SJCRH30 (cell line): ENCODE data around the gene PARD3. TPM values are rescaled to one million over a fixed set of nuclear protein-coding genes. Genes with fewer than 3 reads are reported as not detected.

Source experiments
- DNase-seq, 2 experiments: peaks; one replicate each; pipeline ENCODE4 v3.0.0-alpha.2; 2015 to 2020
- H3K27ac ChIP-seq: fragments of 250-450 bp; sonication (Bioruptor Pico); 2 replicates; pipeline ENCODE4 v1.5.1; 2020; ENCODE audit warnings: mild to moderate bottlenecking, moderate library complexity
- H3K27me3 ChIP-seq: fragments of 250-450 bp; sonication (Bioruptor Pico); 2 replicates; pipeline ENCODE4 v1.5.1; 2020; ENCODE audit warnings: mild to moderate bottlenecking, moderate library complexity
- H3K36me3 ChIP-seq: fragments of 250-450 bp; sonication (Bioruptor Pico); 2 replicates; pipeline ENCODE4 v1.5.1; 2020; ENCODE audit warnings: mild to moderate bottlenecking, moderate library complexity
- H3K4me1 ChIP-seq: fragments of 250-450 bp; sonication (Bioruptor Pico); 2 replicates; pipeline ENCODE4 v1.5.1; 2020; ENCODE audit warnings: mild to moderate bottlenecking, moderate library complexity
- H3K4me3 ChIP-seq: fragments of 250-450 bp; sonication (Bioruptor Pico); 2 replicates; pipeline ENCODE4 v1.5.1; 2020; ENCODE audit warnings: mild to moderate bottlenecking, moderate library complexity
- H3K9me3 ChIP-seq: fragments of 250-450 bp; sonication (Bioruptor Pico); replicated peaks from 2 replicates; pipeline ENCODE4 v1.5.1; 2020; ENCODE audit warnings: mild to moderate bottlenecking, moderate library complexity
- total RNA-seq: library from RNA; depleted of rRNA; stranded (reverse); fragments of >200 nt; shearing (Covaris generic); gene quantifications from 2 replicates; pipeline ENCODE4 v1.2.3, GENCODE V29; 2014

The PARD3 gene
- total RNA-seq, 1 experiment from 2014 or later = 58.7 TPM

DNA sequence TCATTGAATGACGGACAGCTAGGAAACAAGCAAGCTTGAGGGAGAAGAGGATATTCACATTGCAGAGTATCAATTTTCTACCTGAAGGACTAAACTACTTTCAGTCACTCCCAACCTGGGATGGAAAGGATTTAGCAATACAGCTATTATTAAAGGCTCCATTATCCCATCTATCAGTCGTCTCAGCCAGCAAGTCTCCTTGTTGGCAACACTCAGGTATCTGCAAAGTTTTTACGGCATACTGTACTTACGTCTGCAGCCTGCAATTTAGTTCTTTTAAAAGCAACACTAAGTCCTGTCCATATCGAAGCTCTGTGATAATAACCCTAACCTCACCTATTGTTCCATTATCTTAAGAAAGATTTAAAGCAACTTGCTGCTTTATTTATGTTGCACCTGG, 689.4 kb downstream of the PARD3 start:
- no peak for DNase-seq
- Histone ChIP-seq H3K9me3 (no peaks in the 10 kb centered on the region), H3K4me1 (peaks cover 12% of the 10 kb centered on the region; the same call in 1 of the 2 replicates), H3K27me3 (no peaks in the 10 kb centered on the region), H3K36me3 (no peaks in the 10 kb centered on the region), H3K27ac (no peak overlapping the region), H3K4me3 (no peak overlapping the region)

DNA sequence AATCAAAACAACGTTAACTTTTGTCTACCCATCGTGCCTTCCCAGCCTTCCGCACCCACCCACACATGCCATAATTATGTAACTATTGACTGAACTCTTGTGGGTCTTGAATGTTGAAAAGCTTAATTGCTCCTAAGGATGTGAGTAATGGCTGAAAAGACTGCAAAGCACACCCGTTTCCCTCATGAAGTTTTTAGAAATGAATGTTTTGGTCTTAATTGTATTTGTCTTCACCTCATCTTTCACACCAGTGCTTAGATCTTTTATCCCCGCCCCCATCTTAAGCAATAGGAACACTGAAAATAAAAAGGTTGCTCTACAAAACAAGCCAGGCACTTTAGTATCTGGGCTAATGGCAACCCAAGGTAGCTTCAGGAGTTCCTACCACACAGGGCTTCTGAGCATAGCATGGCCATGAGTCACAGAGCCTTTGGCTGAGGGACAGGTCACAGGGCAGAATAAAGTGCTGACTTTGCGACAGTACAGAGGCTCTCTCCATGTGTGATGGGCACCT, 690.5 kb downstream of the PARD3 start:
- no peak overlapping the region for H3K4me3 ChIP-seq
- H3K9me3 ChIP-seq = no peaks in the 10 kb centered on the region
- no peaks in the 10 kb centered on the region for H3K27me3 ChIP-seq
- H3K4me1 ChIP-seq = peaks cover 12% of the 10 kb centered on the region; the same call in 1 of the 2 replicates
- H3K27ac ChIP-seq = no peak overlapping the region
- no peaks in the 10 kb centered on the region for H3K36me3 ChIP-seq
- no peak for DNase-seq

DNA sequence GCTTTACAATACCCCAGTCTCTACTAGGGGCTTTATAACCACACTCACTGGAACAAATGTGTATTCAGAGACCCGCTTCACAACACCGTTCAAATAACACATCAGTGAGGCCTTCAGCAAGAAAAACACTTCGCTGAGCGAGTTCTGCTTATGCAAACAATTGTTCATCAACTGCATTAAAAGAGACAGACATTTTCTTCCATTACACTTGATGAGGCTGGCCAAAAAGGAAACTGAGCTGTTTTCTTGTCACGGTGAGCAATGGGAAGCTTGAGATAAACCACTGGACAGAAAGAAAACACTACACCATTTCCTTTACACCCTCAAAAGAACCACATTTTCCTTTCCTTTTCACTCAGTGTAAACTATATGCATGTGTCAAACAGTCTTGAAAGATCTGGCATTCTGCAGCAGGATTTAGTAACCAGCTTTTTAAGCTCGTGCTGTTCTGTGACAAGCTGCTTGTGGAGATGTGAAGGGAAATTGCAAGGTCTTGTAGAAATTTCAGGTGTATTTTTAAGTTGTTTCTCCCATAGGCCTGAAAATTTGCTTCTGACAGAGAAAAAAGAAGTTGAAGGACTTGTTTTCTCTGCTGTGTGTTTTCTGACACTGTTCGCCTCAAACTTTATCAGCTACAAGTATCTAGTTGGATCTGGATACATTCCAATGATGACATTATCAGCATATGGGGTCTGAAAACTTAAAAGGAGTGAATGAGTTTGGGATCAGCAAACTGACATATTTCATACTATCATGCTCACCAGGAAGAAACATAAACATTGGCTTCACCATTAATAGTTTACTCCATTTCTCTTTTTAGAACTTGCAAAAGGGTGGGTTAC, 693.1 kb downstream of the PARD3 start:
- Histone ChIP-seq H3K27me3 (no peaks in the 10 kb centered on the region), H3K9me3 (no peaks in the 10 kb centered on the region), H3K4me3 (no peak overlapping the region), H3K36me3 (no peaks in the 10 kb centered on the region), H3K4me1 (peaks cover 12% of the 10 kb centered on the region; the same call in 1 of the 2 replicates), H3K27ac (no peak overlapping the region)
- DNase-seq = no peak

DNA sequence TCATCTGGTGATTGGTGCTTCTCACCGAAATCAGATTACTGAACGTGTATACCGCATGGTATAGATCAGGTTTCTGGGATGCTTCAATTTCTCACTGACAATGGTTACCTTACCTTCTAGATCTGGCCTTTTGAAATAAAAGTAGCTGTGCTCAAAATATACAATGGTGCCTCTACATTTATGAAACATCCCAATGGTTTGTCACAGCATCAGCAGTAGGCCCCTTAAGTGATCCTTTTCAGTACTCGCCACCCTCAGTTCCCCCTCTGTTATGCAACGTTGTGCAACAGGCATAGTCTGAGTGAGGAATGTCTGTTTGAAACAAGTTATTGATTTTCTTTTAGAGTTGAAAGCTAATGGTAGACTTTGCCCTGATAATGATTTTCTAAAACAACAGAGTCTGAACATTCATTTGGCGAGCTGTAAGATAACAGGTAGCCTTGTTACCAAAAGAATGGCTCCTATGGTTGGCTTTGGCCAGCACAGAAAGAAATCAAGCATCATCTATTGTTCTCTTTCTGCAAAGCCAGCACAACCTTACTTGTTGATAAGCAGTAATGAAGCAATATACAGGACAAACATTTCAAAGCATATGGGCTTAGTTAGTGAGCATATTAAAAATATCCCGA, 693.9 kb downstream of the PARD3 start:
- Histone ChIP-seq H3K9me3 (no peaks in the 10 kb centered on the region), H3K27ac (no peak overlapping the region), H3K4me1 (peaks cover 15% of the 10 kb centered on the region; the same call in 1 of the 2 replicates), H3K4me3 (no peak overlapping the region), H3K36me3 (no peaks in the 10 kb centered on the region), H3K27me3 (no peaks in the 10 kb centered on the region)
- DNase-seq = no peak

DNA sequence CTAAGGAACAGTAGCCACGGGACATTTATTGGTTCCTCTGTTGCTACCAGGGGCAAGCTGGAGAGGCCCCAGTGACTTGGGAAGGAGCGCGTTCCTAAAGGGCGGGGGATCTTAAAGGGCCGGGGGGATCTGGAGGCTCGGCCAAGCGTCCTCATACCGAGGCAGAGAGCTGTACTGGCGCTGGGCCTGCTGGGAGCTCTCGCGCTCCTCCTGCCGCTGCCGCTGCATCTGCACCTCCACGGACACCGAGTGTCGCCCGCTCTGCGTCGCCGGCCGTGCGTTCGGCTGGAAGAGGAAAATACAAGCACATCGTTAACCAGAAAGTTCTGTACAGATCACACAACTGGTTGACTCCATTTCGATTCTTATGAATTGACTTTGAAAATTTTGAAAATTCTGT, 695.6 kb downstream of the PARD3 start:
- H3K9me3 ChIP-seq = no peaks in the 10 kb centered on the region
- H3K4me3 ChIP-seq = no peak overlapping the region
- DNase-seq = no peak
- H3K4me1 ChIP-seq = peaks cover 9% of the 10 kb centered on the region; the same call in 1 of the 2 replicates
- no peak overlapping the region for H3K27ac ChIP-seq
- H3K27me3 ChIP-seq = no peaks in the 10 kb centered on the region
- H3K36me3 ChIP-seq = no peaks in the 10 kb centered on the region

DNA sequence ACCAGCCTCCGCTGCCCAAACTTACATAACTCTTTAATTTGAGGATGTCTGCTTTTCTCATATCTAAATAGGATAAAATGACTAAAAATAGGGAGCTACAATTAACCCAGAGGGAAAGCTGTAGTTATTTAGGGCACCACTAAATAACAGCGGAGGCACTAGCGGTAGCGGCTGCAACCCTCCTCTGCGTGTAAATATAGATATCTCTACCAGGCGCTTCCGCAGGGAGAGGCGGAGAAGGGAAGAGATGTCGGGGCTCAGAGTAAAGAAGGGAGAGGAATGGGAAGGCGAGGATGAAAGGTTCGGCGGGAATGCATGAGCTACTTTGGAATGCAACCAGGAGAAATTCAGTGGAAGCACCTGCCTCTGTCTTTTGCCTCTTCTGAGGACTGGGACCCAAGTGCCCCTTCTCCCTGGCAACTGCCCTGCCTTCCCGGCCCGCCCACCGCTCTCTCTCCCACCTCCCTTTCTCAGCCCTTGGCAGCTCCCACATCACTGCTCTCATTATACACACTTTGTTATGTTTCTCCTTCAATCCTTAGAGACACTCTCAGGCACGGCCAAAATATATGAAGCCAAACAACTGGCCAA, 698.3 kb downstream of the PARD3 start:
- peak; percentile 53 to 75 for DNase-seq
- H3K36me3 ChIP-seq = no peaks in the 10 kb centered on the region
- H3K4me3 ChIP-seq = peak overlapping the region; percentile 38

DNA sequence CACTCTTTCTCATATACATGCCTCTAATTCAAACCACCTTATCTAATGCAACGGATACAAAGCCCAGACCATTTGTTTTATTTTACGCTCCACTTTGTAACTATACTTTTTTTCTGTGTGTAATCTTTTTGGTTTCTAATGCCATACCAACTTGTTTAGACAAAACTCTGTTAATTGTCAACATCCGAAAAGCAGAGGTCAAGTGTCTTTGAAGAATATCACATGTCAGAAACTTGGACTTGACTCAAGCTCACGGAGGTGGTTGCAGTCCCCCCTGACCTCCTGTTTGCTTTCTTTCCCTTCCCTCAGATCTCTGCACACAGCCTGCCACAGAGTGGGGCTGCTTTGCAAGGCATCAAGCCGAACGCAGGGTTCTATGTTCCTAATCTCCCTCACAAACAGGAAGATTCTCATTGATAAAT, 698.9 kb downstream of the PARD3 start:
- H3K36me3 ChIP-seq = no peaks in the 10 kb centered on the region
- H3K27ac ChIP-seq = peak overlapping the region; percentile 27; the same call in 1 of the 2 replicates
- 0 out of 2 replicates have a peak, but pooled peaks cover 6% of the 10 kb centered on the region for H3K4me1 ChIP-seq
- H3K27me3 ChIP-seq = no peaks in the 10 kb centered on the region
- DNase-seq = peak; percentile 53 to 74
- H3K9me3 ChIP-seq = no peaks in the 10 kb centered on the region
- peak overlapping the region; percentile 38 for H3K4me3 ChIP-seq

More for the DNA sequence above, 698.3 kb downstream of the PARD3 start:
- Histone ChIP-seq H3K27ac (peak overlapping the region; percentile 27; the same call in 1 of the 2 replicates), H3K27me3 (no peaks in the 10 kb centered on the region), H3K9me3 (no peaks in the 10 kb centered on the region), H3K4me1 (peaks cover 6% of the 10 kb centered on the region; the same call in 1 of the 2 replicates)

DNA sequence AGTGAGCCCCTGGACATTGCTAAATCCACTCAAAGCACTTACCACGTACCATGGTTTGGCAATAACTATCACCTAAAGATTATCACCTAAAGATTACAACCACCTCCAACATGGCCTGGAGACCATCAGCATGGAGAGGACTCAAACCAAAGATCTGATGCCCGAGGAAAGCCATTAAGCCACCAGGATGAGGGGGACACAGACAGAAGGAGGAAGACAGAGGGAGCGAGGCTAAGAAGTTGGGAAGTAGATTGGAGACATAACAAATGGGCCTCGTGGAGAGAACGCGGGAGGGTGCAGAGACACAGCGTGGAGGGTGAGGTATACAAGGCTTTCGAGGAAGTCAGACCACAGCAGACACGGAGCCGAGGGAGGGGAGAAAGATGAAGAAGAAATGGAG, 700.2 kb downstream of the PARD3 start:
- no peaks in the 10 kb centered on the region for H3K36me3 ChIP-seq
- 0 out of 2 replicates have a peak, but pooled peaks cover 6% of the 10 kb centered on the region for H3K4me1 ChIP-seq
- DNase-seq = no peak
- H3K27me3 ChIP-seq = no peaks in the 10 kb centered on the region
- H3K9me3 ChIP-seq = no peaks in the 10 kb centered on the region
- H3K4me3 ChIP-seq = no peak overlapping the region
- H3K27ac ChIP-seq = no peak overlapping the region

DNA sequence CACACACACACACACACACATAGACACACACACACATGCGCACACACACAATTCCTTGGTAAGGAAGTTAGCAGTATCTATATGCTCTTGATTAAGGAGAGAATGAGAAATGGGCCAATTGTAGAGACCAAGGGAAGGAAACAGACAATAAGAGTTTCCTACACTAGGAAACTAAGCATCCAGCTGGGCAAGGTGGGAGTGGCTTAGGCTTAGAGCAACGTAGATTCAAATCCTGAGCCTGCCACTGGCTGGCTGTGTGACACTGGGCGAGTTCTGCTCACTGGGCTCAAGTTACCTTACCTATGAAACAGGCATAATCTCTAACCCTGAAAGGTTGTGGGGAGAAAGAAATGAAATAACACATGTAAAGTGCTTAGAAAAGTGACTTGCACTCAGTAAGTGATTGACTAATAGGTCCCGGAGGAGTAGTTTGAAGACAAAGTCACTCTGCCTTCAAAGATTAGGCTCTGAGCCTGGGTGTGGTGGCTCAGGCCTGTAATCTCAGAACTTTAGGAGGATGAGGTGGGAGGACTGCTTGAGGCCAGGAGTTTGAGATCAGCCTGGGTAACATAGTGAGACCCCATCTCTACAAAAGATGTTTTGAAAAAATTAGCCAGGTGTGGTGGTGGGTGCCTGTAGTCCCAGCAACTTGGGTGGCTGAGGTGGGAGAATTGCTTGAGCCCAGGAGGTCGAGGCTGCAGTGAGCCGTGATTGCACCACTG, 701.4 kb downstream of the PARD3 start:
- no peak overlapping the region for H3K4me3 ChIP-seq
- H3K27me3 ChIP-seq = no peaks in the 10 kb centered on the region
- H3K9me3 ChIP-seq = no peaks in the 10 kb centered on the region
- no peak for DNase-seq
- H3K36me3 ChIP-seq = no peaks in the 10 kb centered on the region
- H3K27ac ChIP-seq = no peak overlapping the region
- H3K4me1 ChIP-seq = 0 out of 2 replicates have a peak, but pooled peaks cover 6% of the 10 kb centered on the region

DNA sequence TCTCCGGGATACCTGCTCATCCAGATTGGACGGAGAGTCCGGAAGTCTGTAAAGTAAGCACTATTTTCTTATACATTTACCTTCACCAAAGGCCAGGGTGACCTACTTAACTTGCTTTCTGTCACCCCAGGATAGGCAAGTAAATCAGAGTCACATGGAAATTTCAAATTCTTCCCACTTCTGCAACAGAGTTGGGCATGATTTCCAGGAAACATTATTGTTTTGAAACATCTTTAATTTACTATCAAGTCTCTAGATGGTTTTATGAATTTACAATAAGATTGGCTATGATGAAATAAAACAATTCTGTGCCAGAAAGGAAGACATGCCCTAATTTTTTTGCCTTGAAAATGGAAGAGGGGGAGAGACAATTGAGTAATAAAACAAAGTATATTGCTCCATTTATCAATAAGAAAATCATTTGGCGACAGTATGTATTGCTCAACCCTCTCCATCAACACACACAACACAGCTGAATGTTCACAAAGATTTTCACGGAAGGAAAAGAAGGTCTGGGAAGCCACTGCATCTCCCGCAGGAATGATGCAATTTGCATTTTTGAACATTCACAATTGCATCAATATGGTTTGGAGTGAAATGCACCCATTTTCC, 702.8 kb downstream of the PARD3 start:
- H3K27me3 ChIP-seq = no peaks in the 10 kb centered on the region
- 0 out of 2 replicates have a peak, but pooled peaks cover 6% of the 10 kb centered on the region for H3K4me1 ChIP-seq
- H3K4me3 ChIP-seq = no peak overlapping the region
- H3K9me3 ChIP-seq = no peaks in the 10 kb centered on the region
- no peak overlapping the region for H3K27ac ChIP-seq
- DNase-seq = no peak
- no peaks in the 10 kb centered on the region for H3K36me3 ChIP-seq

DNA sequence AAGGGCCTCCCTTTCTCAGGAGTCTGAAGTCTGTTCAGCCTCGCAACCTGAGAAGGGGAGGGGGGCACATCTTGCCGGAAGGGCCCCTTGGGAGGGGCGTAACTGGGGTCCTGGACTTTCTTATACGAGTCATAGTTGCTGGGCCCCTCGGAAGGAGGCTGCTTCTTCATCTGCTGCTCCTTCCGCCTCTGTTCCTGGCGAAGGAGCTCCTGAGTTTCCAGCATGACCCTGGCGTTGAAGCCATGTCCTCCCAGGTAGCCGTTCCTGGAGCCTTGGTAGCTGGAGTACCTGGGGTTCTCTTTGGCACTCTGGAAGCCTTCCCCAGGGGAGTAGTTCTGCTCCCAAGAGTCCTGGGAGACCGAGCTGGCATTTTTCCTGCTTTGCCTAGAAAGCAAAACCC, 703.9 kb downstream of the PARD3 start:
- no peaks in the 10 kb centered on the region for H3K36me3 ChIP-seq
- no peak overlapping the region for H3K27ac ChIP-seq
- no peaks in the 10 kb centered on the region for H3K9me3 ChIP-seq
- DNase-seq = no peak
- H3K27me3 ChIP-seq = no peaks in the 10 kb centered on the region
- no peak overlapping the region for H3K4me3 ChIP-seq
- H3K4me1 ChIP-seq = 0 out of 2 replicates have a peak, but pooled peaks cover 1% of the 10 kb centered on the region

DNA sequence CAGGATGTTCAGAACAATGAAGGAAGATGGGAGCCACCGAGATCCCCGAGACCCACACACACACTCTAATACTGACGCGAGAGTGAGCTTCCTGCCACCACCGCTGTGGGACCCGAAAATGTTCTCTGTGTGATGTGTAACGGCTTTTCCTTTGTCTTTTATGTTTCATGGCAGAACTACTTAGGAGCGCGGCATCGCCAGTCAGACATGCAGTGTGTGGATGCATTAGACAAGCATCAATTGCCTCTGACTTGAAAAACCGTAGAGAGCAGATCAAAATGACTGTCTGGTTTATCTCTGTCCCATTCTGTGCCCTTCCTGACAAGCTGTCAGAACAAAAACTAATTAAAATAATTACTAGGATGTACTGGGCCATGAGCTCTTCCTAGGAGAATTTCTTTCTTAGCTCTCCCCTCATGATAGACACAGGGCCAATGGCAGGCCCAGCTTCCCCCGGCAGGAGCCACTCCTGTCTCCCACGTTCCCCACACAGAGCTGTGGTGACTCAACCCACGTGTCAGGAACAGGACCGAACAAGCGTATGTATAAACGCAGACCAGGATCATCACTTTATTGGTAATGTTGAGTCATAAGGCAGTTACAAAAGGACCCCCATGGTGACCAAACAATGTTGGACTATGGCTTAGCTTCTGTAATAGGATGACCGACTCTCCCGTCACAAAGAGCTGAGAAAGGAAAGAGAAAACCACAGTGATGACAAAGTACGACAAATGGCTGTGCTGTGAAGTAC, 705.0 kb downstream of the PARD3 start:
- H3K4me3 ChIP-seq = no peak overlapping the region
- no peak overlapping the region for H3K27ac ChIP-seq
- DNase-seq = no peak
- H3K36me3 ChIP-seq = no peaks in the 10 kb centered on the region
- no peaks in the 10 kb centered on the region for H3K4me1 ChIP-seq
- H3K9me3 ChIP-seq = no peaks in the 10 kb centered on the region
- H3K27me3 ChIP-seq = no peaks in the 10 kb centered on the region

DNA sequence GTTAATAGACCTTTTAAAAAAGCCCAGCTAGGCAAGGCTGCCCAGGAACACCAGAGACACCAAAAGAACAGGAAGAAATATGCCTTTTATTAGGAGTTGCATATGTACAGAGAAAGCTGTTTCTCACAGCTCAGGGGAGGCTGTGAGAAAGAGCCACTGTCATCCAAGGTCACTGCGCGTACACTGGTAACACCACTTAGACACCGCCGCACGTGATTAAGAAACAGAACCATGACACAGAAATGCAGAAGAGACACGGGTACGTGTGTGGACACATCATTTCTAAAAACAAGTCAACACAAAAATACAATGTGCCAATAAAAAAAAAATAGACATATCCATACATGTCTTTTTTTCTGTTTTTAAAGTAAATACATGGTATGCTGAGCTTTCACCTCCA, 705.6 kb downstream of the PARD3 start:
- Histone ChIP-seq H3K4me3 (no peak overlapping the region), H3K27me3 (no peaks in the 10 kb centered on the region), H3K9me3 (no peaks in the 10 kb centered on the region), H3K4me1 (no peaks in the 10 kb centered on the region), H3K27ac (no peak overlapping the region), H3K36me3 (no peaks in the 10 kb centered on the region)
- DNase-seq = no peak
